Activated CD8-positive, alpha-beta T cell treated with anti-CD3 and anti-CD28 coated beads, Interleukin-2, amount 10 ng/mL, durations not matched to agents 7 days and 5 days (primary cell): ENCODE data around the gene TFAP2D. TPM values are rescaled to one million over a fixed set of nuclear protein-coding genes. Genes with fewer than 3 reads are reported as not detected.

Experiments
- ATAC-seq: fragments of 150-1000 bp; cut with Tn5 transposase; one replicate; pipeline ENCODE4 v1.10.0; 2021; ENCODE audit warnings: moderate library complexity
- CTCF ChIA-PET: fragments of 350-600 bp; sonication (Branson Sonifier 250); formaldehyde crosslinking; loops from one replicate; lab custom pipeline; 2021; ENCODE audit warnings: antibody characterized with exemption; lab: Charles Lee
- POLR2A ChIA-PET: fragments of 350-600 bp; sonication (Branson Sonifier 250); formaldehyde crosslinking; loops from one replicate; lab custom pipeline; 2021; ENCODE audit warnings: antibody characterized with exemption; lab: Charles Lee
- DNase-seq: peaks from one replicate; pipeline ENCODE4 v3.0.0-alpha.2; 2020
- H3K27ac Mint-ChIP-seq: one replicate; pipeline ENCODE4 v1.8.0; 2021; ENCODE audit warnings: mild to moderate bottlenecking, mixed read lengths
- H3K27me3 Mint-ChIP-seq: one replicate; pipeline ENCODE4 v1.8.0; 2021; ENCODE audit warnings: low read depth, mixed read lengths
- H3K36me3 Mint-ChIP-seq: one replicate; pipeline ENCODE4 v1.8.0; 2021; ENCODE audit warnings: low read depth, mixed read lengths
- H3K4me1 Mint-ChIP-seq: one replicate; pipeline ENCODE4 v1.8.0; 2021; ENCODE audit warnings: low read depth, mixed read lengths
- H3K4me3 Mint-ChIP-seq: one replicate; pipeline ENCODE4 v1.8.0; 2021; ENCODE audit warnings: mild to moderate bottlenecking, mixed read lengths
- H3K9me3 Mint-ChIP-seq: one replicate; pipeline ENCODE4 v1.8.0; 2022; ENCODE audit warnings: mixed read lengths; ENCODE audit not compliant: insufficient read depth
- total RNA-seq, 2 experiments: library from RNA; stranded (reverse); gene quantifications; one replicate each; pipeline ENCODE4 v1.2.3, GENCODE V29; 2021

Gene TFAP2D
- total RNA-seq, 2 experiments from 2014 or later, result not detected

GRCh38 chr6:50722829-50723554, 9.7 kb downstream of the TFAP2D start:
- ATAC-seq (no peak), DNase-seq (no peak)
- H3K4me3 Mint-ChIP-seq, result no peak overlapping the region
- CTCF ChIA-PET, result no interaction called here
- POLR2A ChIA-PET, result no interaction called here
- no peak overlapping the region for H3K27ac Mint-ChIP-seq
- H3K36me3 Mint-ChIP-seq, result peaks cover 5% of the 10 kb centered on the region
- H3K27me3 Mint-ChIP-seq, result peaks cover 30% of the 10 kb centered on the region
- peaks cover 12% of the 10 kb centered on the region for H3K9me3 Mint-ChIP-seq
- peaks cover 11% of the 10 kb centered on the region for H3K4me1 Mint-ChIP-seq

DNA sequence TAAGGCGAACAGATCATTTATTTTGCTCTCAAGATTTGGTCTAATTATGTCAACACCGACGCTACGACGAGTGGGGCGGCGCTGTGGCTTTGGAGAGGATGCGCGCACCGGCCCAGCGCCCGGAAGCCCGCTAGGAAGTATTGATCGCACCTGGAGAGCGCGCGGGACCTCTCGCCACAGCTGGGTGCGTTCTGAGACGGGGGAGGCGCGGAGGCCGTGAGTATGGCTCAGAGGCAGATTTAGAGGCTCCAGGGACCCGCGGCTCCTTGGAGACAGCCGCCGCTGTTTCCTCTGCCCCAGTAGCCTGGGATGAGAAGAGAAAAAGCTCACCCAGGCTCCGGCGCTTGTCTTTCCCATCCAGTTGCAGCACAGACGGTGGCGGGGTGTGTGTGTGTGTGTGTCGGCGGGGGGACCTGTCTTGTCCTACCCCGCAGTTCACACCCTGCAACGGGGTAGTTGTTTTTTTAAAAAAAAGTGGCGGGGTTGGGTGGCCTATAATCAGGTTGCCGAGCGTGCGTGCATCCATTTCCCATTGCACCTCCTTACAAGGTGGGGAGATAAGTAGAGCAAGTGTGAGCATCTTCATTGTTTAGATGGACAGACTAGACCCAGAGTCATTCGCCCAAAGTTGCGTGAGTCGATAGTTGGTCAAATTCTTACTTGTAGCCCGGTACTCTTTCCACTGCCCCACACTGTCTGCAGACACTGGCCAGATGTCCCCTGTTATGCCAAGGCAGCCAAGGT, 11.2 kb downstream of the TFAP2D start:
- ChIA-PET CTCF (no interaction called here), POLR2A (no interaction called here)
- Mint-ChIP-seq H3K27ac (no peak overlapping the region), H3K27me3 (peaks cover 30% of the 10 kb centered on the region), H3K36me3 (peaks cover 5% of the 10 kb centered on the region), H3K9me3 (peaks cover 12% of the 10 kb centered on the region), H3K4me3 (peak overlapping the region; percentile 37), H3K4me1 (peaks cover 11% of the 10 kb centered on the region)
- ATAC-seq, result peak; percentile 23
- DNase-seq, result peak; percentile 29

DNA sequence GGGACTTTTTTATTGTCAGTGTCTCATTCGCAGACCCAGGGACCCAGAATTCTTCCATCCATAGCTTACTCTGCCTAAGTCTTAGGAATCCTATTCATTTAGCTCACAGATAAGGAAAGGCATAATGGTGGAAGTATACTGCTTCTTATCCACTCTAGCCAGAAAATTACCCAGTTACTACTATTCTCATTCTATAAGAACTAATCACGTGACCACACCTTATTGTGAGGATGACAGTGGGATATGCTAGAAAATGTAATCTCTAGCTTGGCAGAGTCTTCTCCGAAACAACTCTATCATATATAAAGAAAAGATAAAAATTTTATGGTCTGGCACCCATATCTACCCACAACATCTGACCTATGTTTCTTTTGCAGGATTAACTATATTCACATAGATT, 21.2 kb downstream of the TFAP2D start:
- Mint-ChIP-seq H3K4me1 (no peaks in the 10 kb centered on the region), H3K4me3 (no peak overlapping the region), H3K9me3 (peaks cover 5% of the 10 kb centered on the region), H3K27ac (no peak overlapping the region), H3K27me3 (no peaks in the 10 kb centered on the region), H3K36me3 (no peaks in the 10 kb centered on the region)
- ATAC-seq (no peak), DNase-seq (no peak)
- ChIA-PET CTCF (no interaction called here), POLR2A (no interaction called here)

DNA sequence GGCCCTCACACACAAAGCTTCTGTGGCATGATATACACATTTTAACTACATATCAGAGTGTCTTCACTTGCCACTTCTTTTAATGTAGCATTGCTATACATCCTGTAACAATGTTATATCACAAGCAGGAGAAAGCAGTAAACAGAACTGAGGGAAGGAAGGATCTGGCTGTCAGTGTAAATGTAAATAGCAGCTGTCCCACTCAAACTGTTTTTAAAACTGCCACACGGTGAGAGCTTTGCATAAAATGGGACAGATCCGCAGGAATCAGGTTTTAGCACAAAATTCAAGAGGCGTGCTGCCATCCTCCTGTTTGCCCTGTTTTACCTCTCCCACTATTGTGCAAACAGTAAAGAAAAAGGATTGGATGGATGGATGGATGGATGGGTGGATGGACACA, 28.8 kb downstream of the TFAP2D start:
- H3K4me3 Mint-ChIP-seq, result no peak overlapping the region
- POLR2A ChIA-PET, result no interaction called here
- peaks cover 5% of the 10 kb centered on the region for H3K9me3 Mint-ChIP-seq
- ATAC-seq (no peak), DNase-seq (no peak)
- H3K36me3 Mint-ChIP-seq, result no peaks in the 10 kb centered on the region
- no peak overlapping the region for H3K27ac Mint-ChIP-seq
- H3K27me3 Mint-ChIP-seq, result no peaks in the 10 kb centered on the region
- CTCF ChIA-PET, result no interaction called here
- H3K4me1 Mint-ChIP-seq, result no peaks in the 10 kb centered on the region

GRCh38 chr6:50744976-50745375, 31.6 kb downstream of the TFAP2D start:
- Mint-ChIP-seq H3K36me3 (no peaks in the 10 kb centered on the region), H3K4me1 (no peaks in the 10 kb centered on the region), H3K27me3 (no peaks in the 10 kb centered on the region), H3K27ac (no peak overlapping the region), H3K9me3 (no peaks in the 10 kb centered on the region), H3K4me3 (no peak overlapping the region)
- ATAC-seq (no peak), DNase-seq (no peak)
- POLR2A ChIA-PET, result no interaction called here
- CTCF ChIA-PET, result no interaction called here

DNA sequence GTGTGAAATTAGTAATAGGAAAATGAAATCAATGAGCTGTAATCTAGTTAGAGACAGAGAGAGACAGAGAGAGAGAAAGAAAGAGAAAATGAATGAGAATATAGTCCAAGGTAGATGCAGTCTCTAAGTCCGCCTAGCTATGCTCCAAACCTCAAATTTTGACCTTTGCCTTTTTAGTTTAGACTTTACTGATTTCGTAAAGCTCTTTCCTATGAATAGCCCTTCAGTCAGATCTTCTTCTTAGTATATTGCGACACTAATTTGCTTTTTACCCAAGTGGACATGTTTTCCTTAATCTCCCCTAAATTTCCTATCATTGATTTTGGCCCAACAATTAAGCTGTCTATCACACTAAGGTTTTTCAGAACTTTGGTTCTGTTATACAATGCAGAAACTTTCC, 49.5 kb downstream of the TFAP2D start:
- Mint-ChIP-seq H3K4me1 (no peaks in the 10 kb centered on the region), H3K9me3 (peaks cover 3% of the 10 kb centered on the region), H3K36me3 (no peaks in the 10 kb centered on the region), H3K27ac (no peak overlapping the region), H3K4me3 (no peak overlapping the region), H3K27me3 (no peaks in the 10 kb centered on the region)
- ChIA-PET CTCF (no interaction called here), POLR2A (no interaction called here)
- DNase-seq, result no peak
- no peak for ATAC-seq

DNA sequence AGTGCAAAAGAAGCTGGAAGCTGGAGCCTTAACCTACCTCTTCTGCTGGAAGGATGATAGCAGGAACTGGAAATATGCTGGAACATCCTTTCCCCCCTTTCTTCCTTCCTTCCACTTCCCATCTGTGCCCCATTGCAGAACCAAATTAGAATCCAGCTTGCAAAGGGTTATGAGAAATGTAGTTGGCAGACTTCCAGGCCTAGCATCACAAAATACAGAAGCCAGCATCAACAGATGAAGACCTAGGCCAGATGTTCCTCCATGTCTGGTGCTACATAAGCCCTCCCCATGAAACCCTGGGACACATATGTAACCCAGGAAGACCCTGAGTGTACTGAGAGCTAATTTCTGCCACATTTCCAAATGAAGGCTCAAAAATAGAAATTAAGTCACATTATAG, 65.4 kb downstream of the TFAP2D start:
- Mint-ChIP-seq H3K4me3 (no peak overlapping the region), H3K4me1 (no peaks in the 10 kb centered on the region), H3K27ac (no peak overlapping the region), H3K27me3 (no peaks in the 10 kb centered on the region), H3K9me3 (no peaks in the 10 kb centered on the region), H3K36me3 (no peaks in the 10 kb centered on the region)
- no peak for ATAC-seq
- no peak for DNase-seq
- ChIA-PET POLR2A (no interaction called here), CTCF (no interaction called here)

GRCh38 chr6:50780382-50780781, 67.1 kb downstream of the TFAP2D start:
- no peak for DNase-seq
- ATAC-seq, result no peak
- H3K36me3 Mint-ChIP-seq, result no peaks in the 10 kb centered on the region
- no peaks in the 10 kb centered on the region for H3K4me1 Mint-ChIP-seq
- ChIA-PET CTCF (no interaction called here), POLR2A (no interaction called here)
- no peak overlapping the region for H3K27ac Mint-ChIP-seq
- no peaks in the 10 kb centered on the region for H3K27me3 Mint-ChIP-seq
- no peak overlapping the region for H3K4me3 Mint-ChIP-seq
- H3K9me3 Mint-ChIP-seq, result no peaks in the 10 kb centered on the region

DNA sequence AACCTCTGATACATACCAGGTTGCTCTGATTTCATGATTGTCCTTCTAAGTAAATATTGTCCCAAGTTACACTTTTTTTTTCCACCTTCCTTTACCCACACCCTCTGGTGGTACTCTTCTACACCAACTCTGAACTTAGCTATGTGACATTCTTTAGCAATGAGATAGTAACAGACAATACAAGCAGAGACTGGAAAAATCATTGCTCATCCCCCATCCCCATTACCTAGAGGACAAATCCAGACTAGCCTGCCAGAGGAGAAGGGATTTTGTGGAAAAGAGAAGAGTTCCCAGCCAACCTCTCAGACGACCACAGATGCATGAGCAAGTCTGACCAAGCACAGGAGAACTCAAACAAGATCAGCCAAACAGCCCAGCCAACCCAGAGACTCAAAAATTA, 72.6 kb downstream of the TFAP2D start:
- no peaks in the 10 kb centered on the region for H3K4me1 Mint-ChIP-seq
- no peaks in the 10 kb centered on the region for H3K27me3 Mint-ChIP-seq
- H3K4me3 Mint-ChIP-seq, result no peak overlapping the region
- H3K9me3 Mint-ChIP-seq, result no peaks in the 10 kb centered on the region
- ATAC-seq (no peak), DNase-seq (no peak)
- no peak overlapping the region for H3K27ac Mint-ChIP-seq
- ChIA-PET POLR2A (no interaction called here), CTCF (no interaction called here)
- H3K36me3 Mint-ChIP-seq, result no peaks in the 10 kb centered on the region

DNA sequence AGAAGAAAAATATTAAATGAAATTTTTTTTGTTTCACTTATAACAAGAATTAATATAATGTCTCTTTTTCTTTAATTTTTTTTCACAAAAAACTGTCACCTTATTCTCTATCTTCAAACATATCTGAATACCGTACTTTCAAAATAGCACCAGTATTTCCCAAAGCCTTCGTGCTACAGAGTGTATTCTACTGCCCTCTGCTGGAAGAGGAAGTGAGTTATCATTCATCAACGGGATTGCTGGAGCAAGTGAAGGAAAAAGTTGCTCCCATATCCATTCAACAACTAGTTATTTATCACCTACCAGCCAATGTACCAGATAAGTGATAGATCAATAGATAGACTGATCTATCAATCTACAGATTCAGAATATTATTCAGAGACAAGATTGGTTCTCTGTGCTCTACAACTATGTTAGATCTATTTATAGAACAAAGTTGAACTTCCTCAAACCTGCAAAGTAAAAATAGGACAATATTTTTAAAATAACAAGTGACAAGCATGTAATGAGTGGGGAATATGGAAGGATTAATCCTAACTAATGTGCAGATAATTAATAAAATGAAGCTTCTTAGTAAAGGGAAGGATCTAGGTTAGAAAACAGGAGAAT, 78.7 kb downstream of the TFAP2D start:
- H3K27ac Mint-ChIP-seq, result no peak overlapping the region
- H3K4me3 Mint-ChIP-seq, result no peak overlapping the region
- ChIA-PET CTCF (no interaction called here), POLR2A (no interaction called here)
- no peaks in the 10 kb centered on the region for H3K36me3 Mint-ChIP-seq
- no peaks in the 10 kb centered on the region for H3K27me3 Mint-ChIP-seq
- H3K9me3 Mint-ChIP-seq, result no peaks in the 10 kb centered on the region
- H3K4me1 Mint-ChIP-seq, result no peaks in the 10 kb centered on the region
- DNase-seq (peak; percentile 23), ATAC-seq (no peak)

DNA sequence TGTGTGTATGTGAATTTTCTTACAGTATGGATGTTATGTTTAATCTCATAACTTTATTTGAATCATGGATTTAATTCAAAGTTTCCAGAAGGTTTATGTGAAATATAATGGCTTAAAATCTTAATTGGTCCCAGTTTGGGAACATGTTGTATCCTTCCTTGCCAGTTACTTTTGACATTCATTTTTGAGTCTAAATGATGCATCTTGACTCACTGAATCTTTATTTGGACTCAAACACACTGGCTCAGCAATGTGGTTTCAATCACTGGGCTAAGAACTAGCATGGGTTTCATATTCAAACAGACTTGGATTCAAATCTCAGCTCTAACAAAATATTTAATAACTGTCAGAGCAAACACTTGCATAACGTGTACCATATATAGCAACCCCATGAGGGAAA, 79.4 kb downstream of the TFAP2D start:
- POLR2A ChIA-PET, result no interaction called here
- H3K9me3 Mint-ChIP-seq, result no peaks in the 10 kb centered on the region
- no peak overlapping the region for H3K4me3 Mint-ChIP-seq
- CTCF ChIA-PET, result no interaction called here
- DNase-seq (no peak), ATAC-seq (no peak)
- no peak overlapping the region for H3K27ac Mint-ChIP-seq
- no peaks in the 10 kb centered on the region for H3K4me1 Mint-ChIP-seq
- H3K27me3 Mint-ChIP-seq, result no peaks in the 10 kb centered on the region
- H3K36me3 Mint-ChIP-seq, result no peaks in the 10 kb centered on the region

DNA sequence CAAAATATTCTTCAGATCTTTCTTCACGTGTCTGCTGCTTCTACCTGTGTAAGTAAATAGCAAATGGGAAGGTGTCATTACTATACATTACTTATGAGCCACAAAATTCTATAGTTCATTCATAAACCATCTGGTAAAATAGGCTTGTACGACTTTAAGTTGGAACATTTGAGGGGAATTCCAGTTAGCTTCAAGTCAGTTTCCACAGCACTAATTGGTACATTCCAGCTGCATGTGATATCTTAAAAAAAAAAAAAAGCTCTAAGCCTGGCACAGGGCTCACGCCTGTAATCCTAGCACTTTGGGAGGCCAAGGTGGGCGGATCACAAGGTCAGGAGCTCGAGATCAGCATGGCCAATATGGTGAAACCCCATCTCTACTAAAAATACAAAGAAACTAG, 82.2 kb downstream of the TFAP2D start:
- no peaks in the 10 kb centered on the region for H3K9me3 Mint-ChIP-seq
- no peaks in the 10 kb centered on the region for H3K27me3 Mint-ChIP-seq
- no peak for DNase-seq
- no peak for ATAC-seq
- H3K4me3 Mint-ChIP-seq, result no peak overlapping the region
- ChIA-PET POLR2A (no interaction called here), CTCF (no interaction called here)
- H3K4me1 Mint-ChIP-seq, result no peaks in the 10 kb centered on the region
- no peaks in the 10 kb centered on the region for H3K36me3 Mint-ChIP-seq
- H3K27ac Mint-ChIP-seq, result no peak overlapping the region
